ENCODE measurements around the gene WAPL.
A peak's percentile ranks its signal among the peaks of the same experiment; 100 is the strongest.
"Not testable (repeated sequence)": the region's sequence is repeated elsewhere in the genome, so short reads cannot be mapped to it uniquely, and the experiment has no call there.

Gene WAPL

DNA sequence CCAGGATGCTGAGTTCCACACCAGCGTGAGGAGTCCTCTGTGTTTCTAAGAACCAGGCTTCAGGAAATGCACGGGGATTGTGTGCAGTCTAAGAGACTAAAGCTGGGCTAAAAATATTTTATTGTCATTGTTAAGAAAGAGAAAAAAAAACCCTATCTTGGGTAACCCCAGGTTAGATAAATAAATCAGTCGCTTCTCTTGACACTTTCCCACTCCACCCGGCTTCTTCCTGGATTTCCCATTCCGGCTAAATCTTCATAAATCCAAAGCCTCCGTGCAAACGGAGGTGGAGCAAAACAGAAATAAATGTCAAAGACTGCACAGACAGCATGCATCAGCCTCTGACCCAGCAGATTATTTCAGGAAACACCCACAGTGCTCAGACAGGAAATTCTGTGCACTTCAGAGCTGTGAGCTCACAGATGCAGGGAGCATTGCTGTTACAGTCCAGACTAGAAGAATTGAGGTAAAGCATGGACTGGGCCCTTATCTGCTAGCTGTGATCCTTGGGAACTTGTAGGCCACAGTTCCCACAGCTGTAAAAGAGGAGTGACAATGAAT is 110.2 kb downstream of the WAPL start:
- peak; percentile 78 for DNase-seq

DNA sequence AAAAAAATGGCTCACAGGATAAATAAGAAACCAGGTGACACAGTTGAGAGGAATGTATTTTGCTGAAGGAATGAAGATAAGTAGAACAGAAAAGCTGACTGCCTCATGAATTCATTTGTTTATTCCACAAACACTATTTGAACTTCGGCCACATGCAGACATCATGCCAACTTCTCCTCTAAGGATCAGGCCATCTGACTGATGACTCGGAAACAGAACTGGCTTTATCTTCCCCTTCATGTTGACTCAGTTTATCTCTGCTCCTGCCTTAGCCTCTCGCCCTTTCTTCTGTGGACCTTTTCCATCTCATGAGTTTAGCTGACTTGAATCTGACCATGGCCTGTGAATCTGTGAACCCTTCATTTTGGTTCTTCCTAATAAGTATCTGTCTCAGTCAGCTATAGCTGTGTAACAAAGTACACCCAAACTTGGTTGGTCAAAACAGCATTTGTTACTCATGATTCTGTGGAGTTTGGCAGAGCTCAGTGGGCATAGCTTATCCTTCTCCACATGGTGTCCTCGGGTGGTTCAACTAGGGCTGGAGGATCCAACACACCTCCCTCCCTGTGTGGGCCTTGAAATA is 111.0 kb downstream of the WAPL start:
- no peak for DNase-seq

DNA sequence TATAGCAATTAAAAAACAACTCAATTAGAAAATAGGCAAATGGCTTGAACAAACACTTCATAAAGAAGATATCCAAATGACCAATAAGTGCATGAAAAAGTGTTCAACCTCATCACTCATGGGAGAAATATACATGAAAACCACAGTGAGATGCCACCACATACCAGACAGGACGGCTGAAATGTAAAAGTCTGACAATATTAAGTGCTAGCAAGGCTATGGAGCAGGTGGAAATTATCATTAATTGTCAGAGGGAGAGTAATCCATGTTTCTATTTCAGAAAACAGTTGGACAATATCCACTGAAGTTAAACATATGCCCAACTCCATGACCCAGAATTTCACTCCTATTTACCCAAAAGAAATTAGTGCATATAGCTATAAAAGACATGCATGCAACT is 112.4 kb downstream of the WAPL start:
- no peak for DNase-seq

GRCh38 chr10:86403183-86403797 is 118.3 kb downstream of the WAPL start:
- DNase-seq = no peak

DNA sequence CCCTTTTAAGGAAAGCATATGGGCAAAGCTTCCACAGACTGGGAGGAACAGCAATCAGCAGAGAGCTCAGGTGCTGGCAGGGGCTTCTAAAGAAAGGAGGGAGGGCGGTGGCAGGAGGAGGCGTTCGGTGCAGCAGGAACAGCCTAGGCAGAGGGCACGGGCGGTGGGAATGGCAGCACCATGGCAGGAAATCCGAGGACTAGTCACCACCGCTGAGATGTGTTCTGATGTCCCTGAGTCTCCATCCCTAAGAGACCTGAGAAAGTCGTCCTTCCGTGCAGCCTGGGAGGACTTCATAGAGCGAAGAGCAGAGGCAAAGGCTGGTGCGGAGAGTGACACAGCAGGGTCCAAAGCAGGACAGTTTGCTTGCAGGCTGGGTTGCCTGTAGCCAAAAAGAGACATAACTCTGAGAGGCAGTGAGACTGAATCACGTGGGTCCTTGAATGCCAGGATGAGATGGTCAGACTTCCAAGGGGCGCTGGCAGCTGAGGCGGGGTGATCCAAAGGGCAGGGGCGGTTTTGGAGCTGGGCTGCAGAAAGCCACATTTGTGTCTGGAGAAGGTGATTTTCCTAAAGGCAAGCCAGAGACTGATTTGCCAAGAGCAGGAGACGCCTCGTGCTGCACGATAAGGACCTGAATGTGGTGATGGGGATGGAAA is 119.2 kb downstream of the WAPL start:
- no peak for DNase-seq

- DNase-seq = no peak
These were observed 119.9 kb downstream of the WAPL start for GRCh38 chr10:86401588-86402282.

- peak; percentile 60 for DNase-seq
These were observed 120.6 kb downstream of the WAPL start for GRCh38 chr10:86400705-86401587.

DNA sequence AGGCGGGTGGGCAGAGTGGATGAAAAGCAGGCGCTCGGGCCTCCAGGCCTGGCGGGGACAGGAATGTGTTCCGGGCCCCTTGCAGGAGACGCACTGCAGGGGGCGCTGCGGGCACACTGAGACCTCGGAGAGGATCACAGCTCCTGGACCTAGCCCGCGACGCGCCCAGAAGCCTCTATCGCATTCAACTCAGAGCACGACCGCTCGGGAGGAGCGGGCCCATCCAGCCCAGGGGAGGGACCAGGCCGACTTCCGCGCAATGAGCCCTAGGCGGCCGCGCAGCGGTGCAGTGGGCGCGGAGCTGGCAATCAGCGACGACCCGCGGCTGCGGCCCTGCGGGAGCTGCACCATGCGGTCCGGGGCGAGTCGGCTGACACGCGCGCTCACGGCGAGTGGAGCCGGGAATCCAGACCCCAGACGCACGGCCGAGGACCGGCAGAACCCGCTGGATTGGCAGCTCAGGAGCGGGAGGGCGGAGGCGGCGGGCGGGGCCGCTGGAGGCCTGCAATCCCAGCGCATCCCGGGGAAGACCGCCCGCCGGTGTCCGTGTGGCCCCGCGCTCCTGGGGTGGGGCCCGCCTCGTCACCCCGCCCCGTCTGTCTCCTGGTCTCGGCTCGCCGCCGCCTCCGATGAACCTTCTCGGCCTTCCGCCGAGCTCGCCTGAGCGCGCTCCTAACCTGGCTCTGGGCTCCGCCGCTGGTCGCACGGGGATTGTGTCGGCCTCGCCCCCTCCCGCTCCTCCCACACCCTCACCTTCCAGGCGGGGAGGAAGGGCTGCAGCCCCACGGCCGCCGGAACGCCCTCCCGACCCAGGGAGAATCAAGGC is 121.5 kb downstream of the WAPL start:
- DNase-seq = peak; percentile 96

DNA sequence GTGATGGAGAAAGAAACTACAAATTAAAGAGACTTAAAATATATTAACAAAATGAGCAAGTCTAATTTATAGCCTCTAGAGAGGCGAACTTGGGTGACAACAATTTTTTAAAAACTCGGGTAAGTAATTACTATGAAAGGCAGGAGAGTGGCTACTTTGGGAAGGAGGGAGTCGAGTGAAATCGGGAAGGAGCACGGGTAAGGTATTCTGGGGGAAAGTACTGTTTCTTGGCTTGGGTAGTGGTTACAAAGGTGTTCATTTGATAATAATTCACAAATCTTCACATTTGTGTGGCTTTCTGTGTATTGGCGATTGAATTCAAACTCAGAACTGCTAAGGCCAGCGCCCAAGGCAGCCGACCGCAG is 122.1 kb downstream of the WAPL start:
- no peak for DNase-seq

DNA sequence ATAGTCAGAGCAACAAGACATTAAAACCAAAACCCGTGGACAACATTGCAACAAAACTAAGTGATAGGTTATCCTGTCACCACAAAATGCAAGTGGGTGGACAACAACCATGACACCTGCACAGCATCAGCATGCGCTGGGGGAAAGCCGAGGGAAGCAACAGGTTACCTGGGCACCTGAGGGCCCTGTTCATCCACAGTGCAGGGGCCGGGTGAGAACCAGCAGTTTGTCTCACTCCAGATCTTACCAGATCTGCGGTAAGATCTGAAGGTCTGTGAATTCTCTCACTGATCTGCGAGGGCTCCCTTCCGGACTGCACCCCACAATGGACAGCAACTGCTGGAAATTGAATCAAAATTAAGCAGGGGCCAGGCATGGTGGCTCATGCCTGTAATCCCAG is 124.5 kb downstream of the WAPL start:
- DNase-seq = no peak

GRCh38 chr10:86393862-86394455 is 127.6 kb downstream of the WAPL start:
- no peak for DNase-seq

GRCh38 chr10:86393362-86393761 is 128.2 kb downstream of the WAPL start:
- no peak for DNase-seq

- DNase-seq = no peak
These were observed 128.9 kb downstream of the WAPL start for GRCh38 chr10:86392723-86393094.

- no peak for DNase-seq
These were observed 129.4 kb downstream of the WAPL start for GRCh38 chr10:86391986-86392722.

DNA sequence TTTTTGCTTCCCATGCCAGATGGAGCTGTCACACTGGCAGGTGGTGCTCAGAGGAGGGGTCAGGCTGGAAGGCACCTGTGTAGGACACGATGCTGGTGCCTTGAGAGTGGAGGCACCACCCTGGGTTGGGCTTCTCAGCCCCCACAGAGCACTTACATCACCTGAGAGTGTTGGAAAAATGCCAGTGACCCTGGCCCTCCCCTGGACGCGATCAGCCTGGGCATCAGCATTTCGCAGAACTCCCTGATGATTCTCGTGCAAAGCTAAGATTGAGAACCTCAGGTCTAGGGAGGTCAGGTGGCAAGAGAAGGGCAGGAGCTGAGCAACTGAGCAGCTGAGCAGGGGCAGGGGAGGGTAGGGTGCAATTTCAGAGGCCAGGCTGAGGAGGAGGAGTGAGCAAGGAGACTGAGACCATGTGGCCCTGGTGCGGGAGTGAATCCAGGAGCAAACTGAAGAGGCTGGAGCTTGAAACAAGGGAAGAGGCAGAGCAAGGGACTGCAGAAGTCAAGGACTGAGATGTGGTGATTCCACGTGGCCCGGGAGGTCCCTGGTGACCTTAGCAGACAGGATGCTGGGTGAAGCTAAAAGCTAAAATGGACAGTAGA is 130.3 kb downstream of the WAPL start:
- DNase-seq = no peak

GRCh38 chr10:86390337-86391120 is 131.1 kb downstream of the WAPL start:
- DNase-seq = no peak

DNA sequence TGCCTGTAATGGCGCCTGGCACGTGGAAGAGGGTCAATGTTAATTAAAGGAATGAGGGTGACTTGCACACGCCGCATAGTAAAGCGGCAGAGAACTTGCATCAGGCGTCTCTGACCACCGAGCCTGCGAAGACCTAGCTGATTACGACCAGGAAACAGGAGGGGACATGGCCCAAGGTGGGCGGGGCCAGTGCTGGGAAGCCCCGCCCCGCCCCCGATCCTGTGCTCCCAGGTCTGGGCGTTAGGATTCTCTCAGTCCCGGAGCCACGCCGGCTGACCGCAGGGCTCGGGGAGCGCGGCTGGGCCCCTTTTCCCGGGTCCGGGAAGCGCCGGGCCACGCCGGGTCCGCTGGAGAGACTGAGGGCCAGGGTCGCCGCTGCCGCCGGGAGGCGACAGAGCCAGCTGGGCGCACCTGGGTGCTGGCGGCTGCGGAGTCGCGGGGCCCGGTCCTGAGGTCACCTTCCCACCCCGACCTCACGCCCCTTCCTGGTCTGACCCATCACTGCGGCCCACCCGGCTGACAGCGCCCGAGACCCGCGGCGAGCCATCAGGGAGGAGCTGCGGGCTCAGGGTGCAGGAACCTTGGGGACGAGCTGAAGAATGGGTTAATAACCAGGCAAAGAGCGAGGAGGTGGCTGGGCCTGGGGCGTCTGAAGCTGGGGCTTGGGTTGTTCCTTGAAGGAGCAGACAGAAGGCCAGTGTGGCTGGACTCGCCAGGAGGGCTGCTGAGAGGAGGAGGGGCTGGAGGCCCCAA is 132.0 kb downstream of the WAPL start:
- no peak for DNase-seq

- not testable (repeated sequence) for DNase-seq
These were observed 132.5 kb downstream of the WAPL start for GRCh38 chr10:86389109-86389440.
